Dendritic cell treated with granulocyte-macrophage colony-stimulating factor and Interleukin-4, amounts not matched to agents 40 ng/mL and 50 ng/mL, for 4 days (primary cell): ENCODE results near the gene FTL.

Experiments
- H3K27ac Mint-ChIP-seq: one replicate; pipeline ENCODE4 v1.8.0; 2022; ENCODE audit warnings: mild to moderate bottlenecking, mixed read lengths
- H3K27me3 Mint-ChIP-seq: one replicate; pipeline ENCODE4 v1.8.0; 2022; ENCODE audit warnings: mild to moderate bottlenecking, mixed read lengths
- H3K36me3 Mint-ChIP-seq: one replicate; pipeline ENCODE4 v1.8.0; 2022; ENCODE audit warnings: low read depth, mixed read lengths
- H3K4me1 Mint-ChIP-seq: one replicate; pipeline ENCODE4 v1.8.0; 2022; ENCODE audit warnings: low read depth, mixed read lengths
- H3K4me3 Mint-ChIP-seq: one replicate; pipeline ENCODE4 v1.8.0; 2022; ENCODE audit warnings: mild to moderate bottlenecking, moderate library complexity, mixed read lengths
- H3K9me3 Mint-ChIP-seq: one replicate; pipeline ENCODE4 v1.8.0; 2022; ENCODE audit warnings: mixed read lengths
- intact Hi-C: fragments of 100-400 bp; cut with micrococcal nuclease; formaldehyde crosslinking; loops from one replicate; pipeline ENCODE4 v1.15.0; 2022

Gene FTL

DNA sequence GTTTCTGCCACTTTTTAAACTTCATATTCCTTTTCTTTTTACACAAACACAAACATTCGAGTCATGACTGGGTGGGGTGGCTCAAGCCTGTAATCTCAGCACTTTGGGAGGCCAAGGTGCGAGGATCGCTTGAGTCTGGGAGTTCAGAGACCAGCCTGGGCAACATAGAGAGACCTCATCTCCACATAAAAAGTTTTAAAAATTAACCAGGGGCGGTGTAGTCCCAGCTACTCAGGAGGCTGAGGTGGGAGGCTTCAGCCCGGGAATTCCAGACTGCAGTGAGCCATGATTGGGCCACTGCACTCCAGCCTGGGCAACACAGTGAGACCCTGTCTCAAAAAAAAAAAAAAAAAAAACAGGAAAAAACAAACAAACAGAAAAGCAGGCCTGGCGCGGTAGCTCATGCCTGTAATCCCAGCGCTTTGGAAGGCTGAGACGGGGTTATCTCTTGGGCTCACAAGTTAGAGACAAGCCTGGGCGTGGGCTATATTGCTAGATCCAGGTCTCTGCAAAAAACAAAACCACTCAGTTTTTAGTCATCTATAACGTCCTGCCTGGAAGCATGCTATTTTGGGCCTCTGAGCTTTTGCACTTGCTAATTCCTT lies 11.0 kb upstream of the FTL start:
- peaks cover under 1% of the 10 kb centered on the region for H3K9me3 Mint-ChIP-seq
- intact Hi-C loops: no loop called here
- H3K27ac Mint-ChIP-seq: peak overlapping the region; percentile 87
- H3K4me3 Mint-ChIP-seq: peak overlapping the region; percentile 85
- peaks cover 8% of the 10 kb centered on the region for H3K27me3 Mint-ChIP-seq
- H3K4me1 Mint-ChIP-seq: peaks cover 64% of the 10 kb centered on the region
- H3K36me3 Mint-ChIP-seq: peaks cover 41% of the 10 kb centered on the region

DNA sequence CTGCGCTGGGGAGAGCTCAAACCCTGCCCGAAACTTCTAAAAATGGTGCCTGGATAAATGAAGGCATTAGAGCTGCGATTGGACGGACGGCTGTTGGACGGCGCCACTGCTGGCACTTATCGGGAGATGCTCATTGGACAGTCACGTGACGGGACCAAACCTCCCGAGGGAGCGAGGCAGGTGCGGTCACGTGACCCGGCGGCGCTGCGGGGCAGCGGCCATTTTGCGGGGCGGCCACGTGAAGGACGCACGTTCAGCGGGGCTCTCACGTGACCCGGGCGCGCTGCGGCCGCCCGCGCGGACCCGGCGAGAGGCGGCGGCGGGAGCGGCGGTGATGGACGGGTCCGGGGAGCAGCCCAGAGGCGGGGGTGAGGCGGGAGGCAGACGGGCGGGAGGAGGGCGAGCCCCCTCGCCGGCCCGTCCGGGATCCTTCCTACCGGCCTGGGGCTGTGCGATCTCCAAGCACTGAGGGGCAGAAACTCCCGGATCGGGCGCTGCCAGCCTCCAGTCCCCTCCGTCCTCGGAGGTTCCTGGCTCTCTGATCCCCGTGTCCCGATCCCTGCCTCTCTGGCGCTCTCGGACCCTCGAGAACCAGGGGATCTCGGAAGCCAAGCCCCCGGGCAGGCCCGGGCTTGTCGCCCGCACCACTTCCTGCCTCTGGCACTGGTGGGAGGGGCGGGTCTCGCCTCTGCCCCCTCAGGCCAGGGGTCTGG lies 10.4 kb upstream of the FTL start, which contains the start of gene BAX:
Gene BAX (plus strand): TSS at position 281 of the 713 bp plus-strand sequence. CDS start 54 bp downstream, at position 335.
- intact Hi-C loops: no loop called here
- peaks cover 8% of the 10 kb centered on the region for H3K27me3 Mint-ChIP-seq
- no peaks in the 10 kb centered on the region for H3K9me3 Mint-ChIP-seq
- peak within 1 kb of the TSS; percentile 85 for H3K4me3 Mint-ChIP-seq
- H3K36me3 Mint-ChIP-seq: peaks cover 43% of the 10 kb centered on the region
- peaks cover 69% of the 10 kb centered on the region for H3K4me1 Mint-ChIP-seq
- H3K27ac Mint-ChIP-seq: peak within 1 kb of the TSS; percentile 87

DNA sequence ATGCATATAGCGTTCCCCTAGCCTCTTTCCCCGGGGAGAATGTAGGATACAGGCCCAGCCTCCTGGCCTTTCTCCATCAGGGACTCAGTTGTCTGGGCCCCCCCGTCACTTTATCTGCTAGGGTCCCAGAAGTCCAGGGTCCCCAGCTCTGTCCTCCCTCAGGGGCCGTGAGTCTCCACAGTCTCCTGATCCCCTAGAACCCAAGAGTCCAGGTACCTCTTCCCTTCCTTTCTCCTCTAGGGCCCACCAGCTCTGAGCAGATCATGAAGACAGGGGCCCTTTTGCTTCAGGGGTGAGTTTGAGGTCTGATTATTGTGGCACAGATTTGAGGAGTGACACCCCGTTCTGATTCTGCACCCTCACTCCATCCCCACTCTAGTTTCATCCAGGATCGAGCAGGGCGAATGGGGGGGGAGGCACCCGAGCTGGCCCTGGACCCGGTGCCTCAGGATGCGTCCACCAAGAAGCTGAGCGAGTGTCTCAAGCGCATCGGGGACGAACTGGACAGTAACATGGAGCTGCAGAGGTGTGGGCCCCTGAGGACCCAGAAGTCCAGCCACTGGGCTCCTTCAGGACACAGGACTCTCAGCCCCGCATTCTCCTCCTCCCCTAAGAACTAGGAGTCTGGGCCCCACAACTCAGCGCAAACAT lies 9.7 kb upstream of the FTL start:
- H3K27me3 Mint-ChIP-seq: peaks cover 8% of the 10 kb centered on the region
- intact Hi-C loops: no loop called here
- peaks cover 44% of the 10 kb centered on the region for H3K36me3 Mint-ChIP-seq
- peak overlapping the region; percentile 87 for H3K27ac Mint-ChIP-seq
- no peaks in the 10 kb centered on the region for H3K9me3 Mint-ChIP-seq
- peak overlapping the region; percentile 85 for H3K4me3 Mint-ChIP-seq
- H3K4me1 Mint-ChIP-seq: peaks cover 62% of the 10 kb centered on the region

DNA sequence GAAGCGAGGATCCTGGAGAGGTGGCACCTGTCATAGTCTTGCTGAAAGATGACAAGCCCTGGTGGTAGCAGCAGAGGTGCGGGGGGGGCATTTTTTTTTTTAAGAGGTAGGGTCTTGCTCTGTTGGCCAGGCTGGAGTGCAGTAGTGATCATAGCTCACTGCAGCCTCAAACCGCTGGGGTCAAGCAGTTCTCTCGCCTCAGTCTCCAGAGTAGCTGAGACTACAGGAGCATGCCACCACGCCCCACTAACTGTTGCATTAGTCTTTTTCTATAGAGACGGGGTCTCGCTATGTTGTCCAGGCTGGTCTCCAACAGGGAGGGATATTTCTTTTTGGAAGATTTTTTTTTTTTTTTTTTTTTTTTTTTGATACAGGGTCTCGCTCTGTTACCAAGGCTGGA lies 7.1 kb upstream of the FTL start:
- Mint-ChIP-seq H3K27ac (no peak overlapping the region), H3K36me3 (peaks cover 69% of the 10 kb centered on the region), H3K9me3 (no peaks in the 10 kb centered on the region), H3K4me1 (peaks cover 85% of the 10 kb centered on the region), H3K4me3 (no peak overlapping the region), H3K27me3 (no peaks in the 10 kb centered on the region)
- intact Hi-C loops: no loop called here

DNA sequence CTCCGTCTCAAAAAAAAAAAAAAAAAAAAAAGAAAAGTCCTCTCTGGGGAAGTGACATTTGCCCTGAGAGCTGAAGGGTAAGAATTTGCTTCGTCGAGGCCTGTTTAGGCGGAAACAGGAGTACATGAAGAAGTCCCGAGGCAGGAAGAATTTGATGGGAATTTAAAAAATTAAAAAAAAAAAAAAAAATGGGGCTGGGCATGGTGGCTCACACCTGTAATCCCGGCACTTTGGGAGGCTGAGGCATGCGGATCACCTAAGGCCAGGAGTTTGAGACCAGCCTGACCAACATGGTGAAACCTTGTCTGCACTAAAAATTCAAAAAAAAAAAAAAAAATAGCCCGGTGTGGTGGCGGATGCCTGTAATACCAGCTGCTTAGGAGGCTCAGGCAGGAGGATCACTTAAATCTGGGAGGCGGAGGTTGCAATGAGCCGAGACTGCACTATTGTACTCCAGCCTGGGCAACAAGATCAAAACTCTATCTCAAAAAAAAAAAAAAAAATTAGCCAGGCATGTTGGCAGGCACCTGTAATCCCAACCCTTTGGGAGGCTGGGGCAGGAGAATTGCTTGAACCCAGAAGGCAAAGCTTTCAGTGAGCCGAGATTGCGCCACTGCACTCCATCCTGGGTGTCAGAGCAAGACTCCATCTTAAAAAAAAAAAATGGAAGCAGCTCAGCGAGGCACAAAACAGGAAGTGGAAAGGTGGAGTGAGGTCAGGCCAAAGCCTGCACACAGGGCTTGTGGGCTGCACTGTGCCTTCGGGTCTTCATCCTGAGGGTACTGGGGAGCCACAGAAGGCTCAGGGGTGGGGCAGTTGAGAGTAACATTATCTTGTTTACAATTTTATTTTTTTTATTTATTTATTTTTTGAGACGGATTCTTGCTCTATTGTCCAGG lies 5.5 kb upstream of the FTL start:
- H3K27me3 Mint-ChIP-seq: no peaks in the 10 kb centered on the region
- H3K9me3 Mint-ChIP-seq: no peaks in the 10 kb centered on the region
- peak overlapping the region; percentile 71 for H3K27ac Mint-ChIP-seq
- H3K4me1 Mint-ChIP-seq: peaks cover 87% of the 10 kb centered on the region
- intact Hi-C loops: no loop called here
- H3K4me3 Mint-ChIP-seq: no peak overlapping the region
- H3K36me3 Mint-ChIP-seq: peaks cover 85% of the 10 kb centered on the region

DNA sequence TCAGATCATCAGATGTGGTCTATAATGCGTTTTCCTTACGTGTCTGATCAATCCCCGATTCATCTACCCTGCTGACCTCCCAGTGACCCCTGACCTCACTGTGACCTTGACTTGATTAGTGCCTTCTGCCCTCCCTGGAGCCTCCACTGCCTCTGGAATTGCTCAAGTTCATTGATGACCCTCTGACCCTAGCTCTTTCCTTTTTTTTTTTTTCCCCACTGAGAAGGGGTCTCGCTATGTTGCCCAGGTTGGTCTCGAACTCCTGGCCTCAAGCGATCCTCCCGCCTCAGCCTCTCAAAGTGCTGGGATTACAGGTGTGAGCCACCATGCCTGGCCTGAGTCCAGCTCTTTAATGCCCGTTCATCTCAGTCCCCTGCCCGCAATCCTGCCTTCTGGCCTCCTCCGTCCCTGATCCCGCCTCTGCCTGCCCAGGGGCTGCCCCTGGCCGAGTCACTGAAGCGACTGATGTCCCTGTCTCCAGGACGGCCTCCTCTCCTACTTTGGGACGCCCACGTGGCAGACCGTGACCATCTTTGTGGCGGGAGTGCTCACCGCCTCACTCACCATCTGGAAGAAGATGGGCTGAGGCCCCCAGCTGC lies 4.0 kb upstream of the FTL start:
- Mint-ChIP-seq H3K4me3 (peak overlapping the region; percentile 2), H3K27ac (peak overlapping the region; percentile 98), H3K36me3 (peaks cover 89% of the 10 kb centered on the region), H3K4me1 (peaks cover 78% of the 10 kb centered on the region), H3K27me3 (no peaks in the 10 kb centered on the region), H3K9me3 (no peaks in the 10 kb centered on the region)
- intact Hi-C loops: no loop called here

DNA sequence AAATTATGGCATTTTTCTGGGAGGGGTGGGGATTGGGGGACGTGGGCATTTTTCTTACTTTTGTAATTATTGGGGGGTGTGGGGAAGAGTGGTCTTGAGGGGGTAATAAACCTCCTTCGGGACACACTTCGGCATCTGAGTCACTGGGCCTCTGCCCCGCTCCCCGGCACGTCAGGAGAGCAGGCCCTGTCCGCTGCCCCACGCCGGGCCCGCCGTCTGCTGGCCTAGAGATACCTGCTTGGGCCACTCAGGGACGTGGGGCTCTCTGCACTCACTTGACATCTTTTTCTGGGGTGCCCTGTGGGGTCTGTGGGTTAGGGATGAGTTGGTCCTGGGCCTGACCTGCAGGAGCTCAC lies 3.5 kb upstream of the FTL start:
- Mint-ChIP-seq H3K4me1 (peaks cover 73% of the 10 kb centered on the region), H3K36me3 (peaks cover 89% of the 10 kb centered on the region), H3K27me3 (no peaks in the 10 kb centered on the region), H3K27ac (peak overlapping the region; percentile 98), H3K4me3 (peak overlapping the region; percentile 100), H3K9me3 (no peaks in the 10 kb centered on the region)
- intact Hi-C loops: no loop called here

DNA sequence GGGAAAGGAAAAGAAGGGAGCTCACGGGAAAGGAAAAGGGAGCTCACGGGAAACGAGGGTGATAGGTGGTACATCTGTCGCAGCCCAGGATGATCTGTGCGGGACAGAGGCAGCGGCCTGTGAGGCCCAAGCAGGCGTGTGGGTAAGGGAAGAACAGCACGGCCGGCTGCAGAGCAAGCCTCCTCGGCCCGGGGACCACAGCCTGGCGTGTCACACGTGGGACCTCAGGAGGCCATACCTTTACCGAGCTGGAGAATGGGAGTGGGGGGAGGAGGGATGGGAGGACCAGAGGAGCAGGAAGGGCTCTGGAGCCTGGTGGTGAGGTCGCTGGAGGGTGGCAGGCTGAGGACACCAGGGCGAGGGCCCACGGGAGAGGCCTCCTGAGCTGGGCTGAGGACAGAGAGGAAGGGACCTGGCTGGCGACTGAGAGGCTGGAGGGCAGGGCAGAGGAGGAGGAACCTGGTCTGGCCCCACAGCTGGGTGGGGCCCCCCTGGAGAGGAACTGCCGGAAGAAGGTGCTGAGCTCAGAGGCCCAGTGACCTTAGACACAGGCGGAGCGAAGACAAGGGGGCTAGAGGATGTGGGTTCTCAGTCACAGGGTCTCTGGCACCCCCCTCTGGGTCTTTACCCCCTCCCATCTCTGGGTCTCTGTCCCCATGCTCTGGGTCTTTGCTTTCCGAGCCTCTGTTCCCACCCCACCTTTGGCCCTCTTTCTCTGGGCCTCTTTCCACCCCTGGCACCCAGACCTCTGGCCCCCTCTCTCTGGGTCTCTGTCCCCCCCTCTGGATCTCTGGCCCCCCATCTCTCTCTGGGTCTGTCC lies 2.9 kb upstream of the FTL start:
- H3K9me3 Mint-ChIP-seq: no peaks in the 10 kb centered on the region
- H3K27ac Mint-ChIP-seq: peak overlapping the region; percentile 98
- H3K4me3 Mint-ChIP-seq: peak overlapping the region; percentile 100
- H3K36me3 Mint-ChIP-seq: peaks cover 89% of the 10 kb centered on the region
- H3K27me3 Mint-ChIP-seq: no peaks in the 10 kb centered on the region
- intact Hi-C loops: no loop called here
- peaks cover 69% of the 10 kb centered on the region for H3K4me1 Mint-ChIP-seq

DNA sequence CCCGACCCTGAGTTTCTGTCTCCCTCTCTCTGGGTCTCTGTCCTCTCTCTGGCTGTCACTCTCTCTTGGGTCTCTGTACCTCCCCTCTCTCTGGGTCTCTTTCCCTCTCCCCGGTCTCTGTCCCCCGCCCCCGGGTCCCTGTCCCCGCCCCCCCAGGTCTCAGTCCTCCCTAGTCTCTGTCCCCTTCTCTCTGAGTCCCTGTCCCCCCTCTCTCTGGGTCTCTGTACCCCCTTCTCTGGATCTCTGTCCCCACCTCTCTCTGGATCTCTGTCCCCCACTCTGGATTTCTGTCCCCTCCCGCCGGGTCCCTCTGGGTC lies 2.3 kb upstream of the FTL start:
- Mint-ChIP-seq H3K27ac (peak overlapping the region; percentile 98), H3K4me1 (peaks cover 68% of the 10 kb centered on the region), H3K36me3 (peaks cover 86% of the 10 kb centered on the region), H3K9me3 (no peaks in the 10 kb centered on the region), H3K4me3 (peak overlapping the region; percentile 100), H3K27me3 (no peaks in the 10 kb centered on the region)
- intact Hi-C loops: no loop called here

DNA sequence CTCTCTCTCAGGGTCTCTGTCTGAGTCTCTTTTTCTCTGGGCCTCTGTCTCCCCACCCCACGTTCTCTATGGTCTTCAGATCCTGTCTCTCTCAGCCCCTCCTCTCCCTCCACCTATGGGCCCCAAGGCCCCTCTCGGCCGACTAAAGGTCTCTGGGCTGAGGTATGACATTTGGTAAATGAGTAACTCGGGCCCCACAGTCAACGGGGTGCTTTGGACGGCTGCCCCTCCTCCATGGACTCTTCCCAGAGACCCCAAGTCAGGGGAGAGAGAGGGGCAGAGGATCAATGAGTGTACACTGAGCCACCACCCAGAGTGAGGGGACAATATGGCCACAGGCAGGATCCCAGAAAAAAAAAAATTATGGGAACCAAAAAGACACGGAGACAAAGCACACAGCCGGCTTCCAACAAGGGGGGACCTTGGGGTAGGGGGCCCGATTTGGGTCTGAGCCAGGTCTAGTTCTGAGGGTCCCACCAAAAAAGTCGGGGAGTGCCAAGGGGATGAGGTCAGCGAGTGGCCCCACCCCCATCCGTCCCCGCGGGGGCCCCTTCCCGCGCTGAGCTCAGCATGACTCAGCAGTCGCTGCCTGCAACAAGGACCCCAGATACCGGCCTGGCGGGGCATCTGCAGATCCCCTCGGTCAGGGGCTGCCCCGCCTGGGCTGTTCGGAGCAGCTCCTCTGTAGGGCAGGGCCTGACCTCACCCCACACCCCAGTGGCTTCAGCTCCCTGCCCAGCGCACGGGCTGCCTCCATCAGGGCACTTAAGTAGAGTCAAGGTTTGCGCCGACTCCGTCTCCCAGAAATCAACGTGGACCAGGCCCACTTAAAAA lies 1.5 kb upstream of the FTL start:
- Mint-ChIP-seq H3K9me3 (no peaks in the 10 kb centered on the region), H3K4me1 (peaks cover 68% of the 10 kb centered on the region), H3K27ac (peak overlapping the region; percentile 98), H3K4me3 (peak overlapping the region; percentile 100), H3K36me3 (peaks cover 86% of the 10 kb centered on the region), H3K27me3 (no peaks in the 10 kb centered on the region)
- intact Hi-C loops: no loop called here

DNA sequence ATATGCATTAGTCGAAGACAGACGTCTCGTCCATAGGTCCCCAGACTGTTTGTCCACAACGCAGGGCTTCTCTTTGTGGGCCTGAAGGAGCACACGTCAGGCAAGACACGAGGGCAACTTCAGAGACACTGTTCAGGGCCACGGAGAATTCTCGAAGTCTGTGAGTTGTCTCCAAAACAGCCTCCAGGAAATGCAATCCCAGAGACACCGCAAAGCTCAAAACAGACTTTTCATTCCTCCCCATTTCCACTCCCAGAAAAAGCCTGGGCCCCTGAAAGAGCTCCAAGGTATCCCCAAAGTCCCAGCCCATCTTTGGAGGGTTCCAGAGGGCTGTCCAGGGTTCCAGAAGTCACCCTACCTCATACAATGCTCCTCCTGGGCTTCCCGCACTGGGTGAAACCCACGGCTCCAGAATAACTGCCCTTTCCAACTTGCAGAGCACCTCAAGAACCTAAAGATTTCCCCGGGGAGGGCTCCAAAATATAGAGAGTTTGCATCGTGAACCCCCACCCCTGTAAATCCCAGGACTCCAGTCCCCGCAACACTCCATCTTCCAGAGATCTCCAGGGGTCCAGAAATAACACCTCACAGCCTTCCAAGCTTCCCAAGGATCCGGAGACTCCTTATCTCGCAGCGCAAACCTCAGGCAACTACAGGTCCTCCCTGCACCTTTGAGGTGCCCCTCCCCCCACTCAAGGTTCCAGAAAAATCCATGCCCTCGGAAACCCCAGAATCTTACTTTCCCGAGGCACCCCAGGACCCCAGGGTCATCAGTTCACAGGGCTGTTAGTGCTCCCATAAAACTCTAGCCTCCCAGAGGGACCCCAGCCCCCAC lies 687 bp upstream of the FTL start:
- peaks cover 87% of the 10 kb centered on the region for H3K36me3 Mint-ChIP-seq

More for the DNA sequence above, 687 bp upstream of the FTL start:
- no peaks in the 10 kb centered on the region for H3K27me3 Mint-ChIP-seq
- peak overlapping the region; percentile 98 for H3K27ac Mint-ChIP-seq
- H3K9me3 Mint-ChIP-seq: no peaks in the 10 kb centered on the region
- H3K4me1 Mint-ChIP-seq: peaks cover 68% of the 10 kb centered on the region
- intact Hi-C loops: loop anchor here (5.0 kb wide), 1 partner anchor 317 kb away; the partner anchor contains the start of gene CA11
- H3K4me3 Mint-ChIP-seq: peak overlapping the region; percentile 100
